Neutrophil (primary cell): Measurements from ENCODE around the gene ATP9B.

Source experiments
- H3K27ac ChIP-seq: fragments of 200-600 bp; sonication (generic); 2 replicates; pipeline ENCODE4 v1.5.1; 2016; ENCODE audit warnings: mild to moderate bottlenecking, moderate library complexity
- H3K27me3 ChIP-seq: fragments of 200-600 bp; sonication (generic); 2 replicates; pipeline ENCODE4 v1.6.0; 2016; ENCODE audit warnings: mild to moderate bottlenecking
- H3K36me3 ChIP-seq: fragments of 200-600 bp; sonication (generic); 2 replicates; pipeline ENCODE4 v1.5.1; 2017
- H3K4me1 ChIP-seq, 2 experiments: fragments of 200-600 bp in 1 of 2; sonication (generic) in 1 of 2; 1 replicate in 1 of 2; 2 replicates in 1 of 2; pipeline versions ENCODE4 v1.5.1 to v1.6.1; 2013 to 2016; ENCODE audit warnings: low read depth in 1 of 2, low read length in 1 of 2, mild to moderate bottlenecking in 1 of 2, moderate library complexity in 1 of 2; ENCODE audit not compliant: control insufficient read depth in 1 of 2, insufficient read depth in 1 of 2
- H3K4me3 ChIP-seq, 2 experiments: fragments of 200-600 bp in 1 of 2; sonication (generic) in 1 of 2; 1 replicate in 1 of 2; 2 replicates in 1 of 2; pipeline ENCODE4 v1.5.1; 2013 to 2016; ENCODE audit warnings: low read depth in 1 of 2, low read length in 1 of 2, mild to moderate bottlenecking in 1 of 2, moderate library complexity in 1 of 2
- H3K9me3 ChIP-seq: fragments of 200-600 bp; sonication (generic); 2 replicates; pipeline ENCODE4 v1.5.1; 2016
- CTCF ChIP-seq: fragments of 200-600 bp; sonication (generic); IDR thresholded peaks from 2 replicates; pipeline ENCODE4 v1.5.1; 2016; ENCODE audit warnings: antibody characterized with exemption

Gene ATP9B

GRCh38 chr18:79413901-79414300 lies 344.7 kb downstream of the ATP9B start:
- Histone ChIP-seq H3K27me3 (no peaks in the 10 kb centered on the region), H3K27ac (no peak overlapping the region), H3K9me3 (no peaks in the 10 kb centered on the region), H3K36me3 (peaks cover 25% of the 10 kb centered on the region), H3K4me1 (no peaks in the 10 kb centered on the region), H3K4me3 (no peak overlapping the region)
- TF ChIP-seq CTCF, result no peak

- peaks cover 16% of the 10 kb centered on the region for H3K36me3 ChIP-seq
- no peak for TF ChIP-seq CTCF
Observed at GRCh38 chr18:79416022-79416676, 347.0 kb downstream of the ATP9B start.

GRCh38 chr18:79416677-79417052 lies 347.5 kb downstream of the ATP9B start:
- Histone ChIP-seq H3K9me3 (no peaks in the 10 kb centered on the region), H3K4me1 (no peaks in the 10 kb centered on the region), H3K27me3 (no peaks in the 10 kb centered on the region), H3K36me3 (peaks cover 14% of the 10 kb centered on the region), H3K4me3 (no peak overlapping the region), H3K27ac (no peak overlapping the region)
- TF ChIP-seq CTCF, result no peak

More at GRCh38 chr18:79416022-79416676, 347.0 kb downstream of the ATP9B start:
- Histone ChIP-seq H3K4me3 (no peak overlapping the region), H3K4me1 (no peaks in the 10 kb centered on the region), H3K27me3 (no peaks in the 10 kb centered on the region), H3K27ac (no peak overlapping the region), H3K9me3 (no peaks in the 10 kb centered on the region)

- Histone ChIP-seq H3K36me3 (peaks cover 10% of the 10 kb centered on the region), H3K4me3 (no peak overlapping the region), H3K27ac (no peak overlapping the region), H3K27me3 (no peaks in the 10 kb centered on the region), H3K4me1 (no peaks in the 10 kb centered on the region), H3K9me3 (no peaks in the 10 kb centered on the region)
- TF ChIP-seq CTCF, result no peak
Observed at GRCh38 chr18:79418236-79418635, 349.0 kb downstream of the ATP9B start.

- no peaks in the 10 kb centered on the region for H3K9me3 ChIP-seq
- H3K27ac ChIP-seq, result no peak overlapping the region
- no peaks in the 10 kb centered on the region for H3K4me1 ChIP-seq
- H3K4me3 ChIP-seq, result no peak overlapping the region
- H3K27me3 ChIP-seq, result no peaks in the 10 kb centered on the region
- peaks cover 6% of the 10 kb centered on the region for H3K36me3 ChIP-seq
- no peak for TF ChIP-seq CTCF
Observed at GRCh38 chr18:79418642-79419041, 349.4 kb downstream of the ATP9B start.
